Osteoblast (primary cell): Measurements from ENCODE around the gene MAP4K4. TPM values are rescaled to one million over a fixed set of nuclear protein-coding genes. Genes with fewer than 3 reads are reported as not detected.

Experiments used
- DNase-seq: peaks from one replicate; pipeline ENCODE4 v3.0.0; 2011; ENCODE audit warnings: low spot score, mixed read lengths; ENCODE audit not compliant: insufficient read length; ENCODE audit errors: missing footprints
- H2AFZ ChIP-seq: 2 replicates; pipeline ENCODE4 v1.6.0; 2011; ENCODE audit warnings: mild to moderate bottlenecking, low read length
- H3K27ac ChIP-seq: 2 replicates; pipeline ENCODE4 v1.5.1; 2011; ENCODE audit warnings: mild to moderate bottlenecking, low read depth, low read length, moderate library complexity
- H3K27me3 ChIP-seq: 2 replicates; pipeline ENCODE4 v1.6.0; 2012; ENCODE audit warnings: mild to moderate bottlenecking, control low read depth, inconsistent platforms, low read length, moderate library complexity; ENCODE audit not compliant: insufficient read depth
- H3K36me3 ChIP-seq: 2 replicates; pipeline ENCODE4 v1.5.1; 2011; ENCODE audit warnings: mild to moderate bottlenecking, low read length, control low read depth, moderate library complexity; ENCODE audit not compliant: insufficient read depth
- H3K4me1 ChIP-seq: 2 replicates; pipeline ENCODE4 v1.5.1; 2011; ENCODE audit warnings: mild to moderate bottlenecking, low read length, control low read depth, moderate library complexity; ENCODE audit not compliant: insufficient read depth
- H3K4me2 ChIP-seq: 2 replicates; pipeline ENCODE4 v1.6.0; 2011; ENCODE audit warnings: mild to moderate bottlenecking, low read length; ENCODE audit not compliant: insufficient read depth
- H3K4me3 ChIP-seq: fragments of 200-600 bp; sonication (generic); 3 replicates; pipeline ENCODE4 v1.5.1; 2012; ENCODE audit warnings: mild to moderate bottlenecking, low read length, inconsistent platforms; ENCODE audit not compliant: insufficient read depth
- H3K79me2 ChIP-seq: 2 replicates; pipeline ENCODE4 v1.6.0; 2012; ENCODE audit warnings: mild to moderate bottlenecking, low read length, control low read depth, inconsistent platforms; ENCODE audit not compliant: insufficient read depth
- H3K9me3 ChIP-seq: 2 replicates; pipeline ENCODE4 v1.5.1; 2011; ENCODE audit warnings: low read depth, low read length, control low read depth
- H4K20me1 ChIP-seq: 2 replicates; pipeline ENCODE4 v1.6.0; 2012; ENCODE audit warnings: mild to moderate bottlenecking, low read length, control low read depth; ENCODE audit not compliant: insufficient read depth
- CTCF ChIP-seq: IDR thresholded peaks from 2 replicates; pipeline ENCODE4 v1.5.1; 2011; ENCODE audit warnings: mild to moderate bottlenecking, low read depth, low read length, moderate library complexity; ENCODE audit errors: extremely low read depth
- total RNA-seq: library from RNA; depleted of rRNA; stranded (reverse); fragments of >200 nt; gene quantifications from 2 replicates; pipeline ENCODE4 v1.2.3, GENCODE V29; 2012

Gene MAP4K4
- total RNA-seq, 1 donor, result 231 TPM

- Histone ChIP-seq H3K27ac (no peak overlapping the region), H3K4me2 (no peak overlapping the region), H3K27me3 (no peaks in the 10 kb centered on the region), H2AFZ (no peak overlapping the region), H3K4me3 (no peak overlapping the region), H3K79me2 (no peaks in the 10 kb centered on the region), H3K4me1 (peaks cover 5% of the 10 kb centered on the region), H3K36me3 (no peaks in the 10 kb centered on the region), H3K9me3 (no peaks in the 10 kb centered on the region), H4K20me1 (no peaks in the 10 kb centered on the region)
- no peak for TF ChIP-seq CTCF
- no peak for DNase-seq
Measured at GRCh38 chr2:101658387-101658786, 39.1 kb upstream of the MAP4K4 start.

DNA sequence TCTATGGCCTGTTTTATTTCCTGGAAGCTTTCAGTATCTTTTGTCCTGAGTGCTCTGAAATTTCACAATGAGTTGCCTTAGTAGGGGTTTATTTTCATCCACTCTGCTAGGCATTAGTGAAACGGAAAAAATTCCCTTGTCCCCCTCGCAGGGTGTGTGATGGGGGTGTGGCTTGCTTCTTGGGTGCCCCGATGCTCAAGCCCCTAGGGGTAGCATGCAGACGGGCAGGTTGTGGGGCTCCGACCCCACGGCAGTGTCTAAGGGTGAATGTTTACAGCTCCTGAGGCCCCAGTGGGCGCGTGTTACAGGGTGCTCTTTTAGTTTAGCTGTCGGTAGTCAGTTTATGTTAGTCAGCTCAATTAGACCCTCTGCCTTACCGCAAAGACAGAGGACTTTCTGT lies 32.2 kb upstream of the MAP4K4 start:
- H3K4me2 ChIP-seq, result no peak overlapping the region
- DNase-seq, result no peak
- no peaks in the 10 kb centered on the region for H3K36me3 ChIP-seq
- H3K4me1 ChIP-seq, result no peaks in the 10 kb centered on the region
- H3K9me3 ChIP-seq, result no peaks in the 10 kb centered on the region
- H4K20me1 ChIP-seq, result no peaks in the 10 kb centered on the region
- no peaks in the 10 kb centered on the region for H3K79me2 ChIP-seq
- no peak overlapping the region for H3K27ac ChIP-seq
- TF ChIP-seq CTCF, result no peak
- no peak overlapping the region for H3K4me3 ChIP-seq
- no peak overlapping the region for H2AFZ ChIP-seq
- H3K27me3 ChIP-seq, result no peaks in the 10 kb centered on the region

GRCh38 chr2:101667823-101668222 lies 29.7 kb upstream of the MAP4K4 start:
- Histone ChIP-seq H4K20me1 (no peaks in the 10 kb centered on the region), H3K27me3 (no peaks in the 10 kb centered on the region), H3K79me2 (no peaks in the 10 kb centered on the region), H3K36me3 (no peaks in the 10 kb centered on the region), H3K4me3 (no peak overlapping the region), H3K4me2 (no peak overlapping the region), H3K9me3 (no peaks in the 10 kb centered on the region), H2AFZ (no peak overlapping the region), H3K27ac (no peak overlapping the region), H3K4me1 (no peaks in the 10 kb centered on the region)
- DNase-seq, result no peak
- no peak for TF ChIP-seq CTCF

GRCh38 chr2:101672047-101672446 lies 25.5 kb upstream of the MAP4K4 start:
- Histone ChIP-seq H4K20me1 (no peaks in the 10 kb centered on the region), H3K27me3 (no peaks in the 10 kb centered on the region), H3K4me2 (no peak overlapping the region), H3K36me3 (no peaks in the 10 kb centered on the region), H3K79me2 (no peaks in the 10 kb centered on the region), H3K27ac (no peak overlapping the region), H3K4me1 (no peaks in the 10 kb centered on the region), H3K4me3 (no peak overlapping the region), H3K9me3 (no peaks in the 10 kb centered on the region), H2AFZ (no peak overlapping the region)
- no peak for DNase-seq
- no peak for TF ChIP-seq CTCF
